K562 (cell line): ENCODE data around the gene ZNF302. TPM values are rescaled to one million over a fixed set of nuclear protein-coding genes. Genes with fewer than 3 reads are reported as not detected.

Experiments used
- ATF1 ChIP-seq, 2 experiments: fragments of 450-650 bp in 1 of 2; IDR thresholded peaks; 2 replicates each; pipeline ENCODE4 v1.6.1; 2016; ENCODE audit warnings: missing compliant biosample characterization in 1 of 2, missing genetic modification characterization in 1 of 2
- ATF7 ChIP-seq: fragments of 450-650 bp; IDR thresholded peaks from 2 replicates; pipeline ENCODE4 v1.7.1; 2014; ENCODE audit warnings: mild to moderate bottlenecking, moderate library complexity
- CBFB ChIP-seq: sonication (generic); formaldehyde crosslinking; IDR thresholded peaks from 2 replicates; pipeline ENCODE4 v1.4.0; 2020; ENCODE audit warnings: mild to moderate bottlenecking, missing genetic modification reagents
- CREB1 ChIP-seq, 2 experiments: sonication (generic) in 1 of 2; formaldehyde crosslinking in 1 of 2; IDR thresholded peaks; 2 replicates each; pipeline versions ENCODE4 v1.6.1 to v1.8.0; 2012 to 2022; ENCODE audit warnings: inconsistent platforms in 1 of 2, mild to moderate bottlenecking in 1 of 2, missing genetic modification reagents in 1 of 2, moderate library complexity in 1 of 2
- CREM ChIP-seq: IDR thresholded peaks from 2 replicates; pipeline ENCODE4 v1.6.1; 2014; ENCODE audit warnings: antibody characterized with exemption, low read depth
- DDX20 ChIP-seq: fragments of 450-650 bp; IDR thresholded peaks from 2 replicates; pipeline ENCODE4 v1.6.1; 2016; ENCODE audit warnings: missing genetic modification characterization, low read depth, mild to moderate bottlenecking, missing compliant biosample characterization, moderate library complexity
- E2F5 ChIP-seq: sonication (generic); formaldehyde crosslinking; IDR thresholded peaks from 2 replicates; pipeline ENCODE4 v1.8.0; 2022; ENCODE audit warnings: mild to moderate bottlenecking, missing genetic modification reagents
- GABPB1 ChIP-seq: sonication (generic); formaldehyde crosslinking; IDR thresholded peaks from 2 replicates; pipeline ENCODE4 v1.8.0; 2022; ENCODE audit warnings: mild to moderate bottlenecking, missing genetic modification reagents
- HDAC6 ChIP-seq: IDR thresholded peaks from 2 replicates; pipeline ENCODE4 v1.6.1; 2012; ENCODE audit warnings: low read depth, mild to moderate bottlenecking, control low read depth, inconsistent platforms, low read length, moderate library complexity
- ILF3 ChIP-seq: fragments of 450-650 bp; IDR thresholded peaks from 2 replicates; pipeline ENCODE4 v1.6.1; 2018; ENCODE audit warnings: antibody characterized with exemption, mild to moderate bottlenecking, moderate library complexity, borderline replicate concordance
- JUN ChIP-seq, 2 experiments: sonication (generic) in 1 of 2; formaldehyde crosslinking in 1 of 2; IDR thresholded peaks; 2 replicates each; pipeline versions ENCODE4 v1.6.1 to v1.8.0; 2012 to 2022; ENCODE audit warnings: borderline replicate concordance in 2 of 2, mild to moderate bottlenecking in 2 of 2, improper control_type of control experiment in 1 of 2, low read depth in 1 of 2, low read length in 1 of 2, missing genetic modification reagents in 1 of 2
- NBN ChIP-seq: fragments of 450-650 bp; IDR thresholded peaks from 2 replicates; pipeline ENCODE4 v1.6.1; 2016; ENCODE audit warnings: low read depth, mild to moderate bottlenecking
- PHF20 ChIP-seq: fragments of 450-650 bp; IDR thresholded peaks from 2 replicates; pipeline ENCODE4 v1.6.1; 2018; ENCODE audit not compliant: partially characterized antibody
- TSC22D4 ChIP-seq: fragments of 450-650 bp; IDR thresholded peaks from 2 replicates; pipeline ENCODE4 v1.6.1; 2016; ENCODE audit warnings: missing genetic modification characterization, missing biosample characterization, control low read depth
- polyA plus RNA-seq, 8 experiments: library from polyadenylated mRNA; depleted of rRNA in 4 of 8; stranded (reverse) in 5 of 8; unstranded in 3 of 8; fragments of >200 nt; fragmentation: Nextera tagmentation in 2 of 8; fragmentation: Illumina TruSeq in 1 of 8; extraction: Ambion mirVana in 2 of 8; extraction: Trizol in 1 of 8; gene quantifications; 2 replicates each; pipeline versions ENCODE4 v1.2.1 to v1.2.3, GENCODE V29; 2011 to 2014; ENCODE audit warnings: inconsistent platforms in 1 of 8, missing spikeins in 1 of 8
- total RNA-seq, 7 experiments: library from RNA; depleted of rRNA in 6 of 7; stranded (reverse); fragments of >200 nt in 6 of 7; fragmentation: Illumina TruSeq in 2 of 7; extraction: Trizol in 2 of 7; gene quantifications; 2 replicates each; pipeline versions ENCODE4 v1.2.1 to v1.2.3, GENCODE V29; 2011 to 2021; ENCODE audit warnings: low replicate concordance in 1 of 7
- TF ChIP-seq, protein P1 (sequence below): fragments of 450-650 bp; IDR thresholded peaks from 2 replicates; pipeline ENCODE4 v1.6.1; 2016; ENCODE audit warnings: mild to moderate bottlenecking, moderate library complexity

The ZNF302 gene
- total and polyA plus RNA-seq, 9 of the 15 experiments (the other 6 are each of a cell fraction or from before 2014, with no cell fraction given) = 0.08 to 1.0 (median 0.27) TPM; not detected in 1

DNA sequence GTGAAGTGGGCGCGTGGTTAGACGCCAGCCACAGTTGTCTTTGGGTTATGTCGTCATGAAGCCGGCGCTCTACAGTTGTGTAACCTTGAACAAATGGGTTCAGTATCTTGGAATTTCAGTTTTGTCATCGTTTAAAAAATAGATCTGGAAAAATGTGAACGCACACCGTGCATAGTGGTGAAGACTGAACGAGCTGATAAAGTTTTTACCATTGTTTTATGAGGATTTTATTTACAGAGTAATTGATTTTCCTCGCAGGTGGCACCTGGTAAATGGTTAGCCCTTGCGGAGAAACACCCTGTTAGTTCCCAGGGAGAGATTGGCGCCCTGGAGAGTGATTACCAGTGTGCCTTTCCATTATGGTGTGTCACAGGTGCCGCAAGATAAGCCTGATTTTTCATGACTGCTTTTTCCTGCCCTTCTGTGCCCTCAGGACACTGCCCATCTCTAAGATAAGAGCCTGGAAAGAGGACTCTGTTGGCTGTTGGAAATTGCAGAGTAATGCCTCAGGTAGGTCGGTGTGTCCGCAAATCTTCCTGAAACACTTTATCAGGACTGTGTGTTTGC, 57.1 kb downstream of the ZNF302 start (continued):
- TF ChIP-seq, protein P1, sequence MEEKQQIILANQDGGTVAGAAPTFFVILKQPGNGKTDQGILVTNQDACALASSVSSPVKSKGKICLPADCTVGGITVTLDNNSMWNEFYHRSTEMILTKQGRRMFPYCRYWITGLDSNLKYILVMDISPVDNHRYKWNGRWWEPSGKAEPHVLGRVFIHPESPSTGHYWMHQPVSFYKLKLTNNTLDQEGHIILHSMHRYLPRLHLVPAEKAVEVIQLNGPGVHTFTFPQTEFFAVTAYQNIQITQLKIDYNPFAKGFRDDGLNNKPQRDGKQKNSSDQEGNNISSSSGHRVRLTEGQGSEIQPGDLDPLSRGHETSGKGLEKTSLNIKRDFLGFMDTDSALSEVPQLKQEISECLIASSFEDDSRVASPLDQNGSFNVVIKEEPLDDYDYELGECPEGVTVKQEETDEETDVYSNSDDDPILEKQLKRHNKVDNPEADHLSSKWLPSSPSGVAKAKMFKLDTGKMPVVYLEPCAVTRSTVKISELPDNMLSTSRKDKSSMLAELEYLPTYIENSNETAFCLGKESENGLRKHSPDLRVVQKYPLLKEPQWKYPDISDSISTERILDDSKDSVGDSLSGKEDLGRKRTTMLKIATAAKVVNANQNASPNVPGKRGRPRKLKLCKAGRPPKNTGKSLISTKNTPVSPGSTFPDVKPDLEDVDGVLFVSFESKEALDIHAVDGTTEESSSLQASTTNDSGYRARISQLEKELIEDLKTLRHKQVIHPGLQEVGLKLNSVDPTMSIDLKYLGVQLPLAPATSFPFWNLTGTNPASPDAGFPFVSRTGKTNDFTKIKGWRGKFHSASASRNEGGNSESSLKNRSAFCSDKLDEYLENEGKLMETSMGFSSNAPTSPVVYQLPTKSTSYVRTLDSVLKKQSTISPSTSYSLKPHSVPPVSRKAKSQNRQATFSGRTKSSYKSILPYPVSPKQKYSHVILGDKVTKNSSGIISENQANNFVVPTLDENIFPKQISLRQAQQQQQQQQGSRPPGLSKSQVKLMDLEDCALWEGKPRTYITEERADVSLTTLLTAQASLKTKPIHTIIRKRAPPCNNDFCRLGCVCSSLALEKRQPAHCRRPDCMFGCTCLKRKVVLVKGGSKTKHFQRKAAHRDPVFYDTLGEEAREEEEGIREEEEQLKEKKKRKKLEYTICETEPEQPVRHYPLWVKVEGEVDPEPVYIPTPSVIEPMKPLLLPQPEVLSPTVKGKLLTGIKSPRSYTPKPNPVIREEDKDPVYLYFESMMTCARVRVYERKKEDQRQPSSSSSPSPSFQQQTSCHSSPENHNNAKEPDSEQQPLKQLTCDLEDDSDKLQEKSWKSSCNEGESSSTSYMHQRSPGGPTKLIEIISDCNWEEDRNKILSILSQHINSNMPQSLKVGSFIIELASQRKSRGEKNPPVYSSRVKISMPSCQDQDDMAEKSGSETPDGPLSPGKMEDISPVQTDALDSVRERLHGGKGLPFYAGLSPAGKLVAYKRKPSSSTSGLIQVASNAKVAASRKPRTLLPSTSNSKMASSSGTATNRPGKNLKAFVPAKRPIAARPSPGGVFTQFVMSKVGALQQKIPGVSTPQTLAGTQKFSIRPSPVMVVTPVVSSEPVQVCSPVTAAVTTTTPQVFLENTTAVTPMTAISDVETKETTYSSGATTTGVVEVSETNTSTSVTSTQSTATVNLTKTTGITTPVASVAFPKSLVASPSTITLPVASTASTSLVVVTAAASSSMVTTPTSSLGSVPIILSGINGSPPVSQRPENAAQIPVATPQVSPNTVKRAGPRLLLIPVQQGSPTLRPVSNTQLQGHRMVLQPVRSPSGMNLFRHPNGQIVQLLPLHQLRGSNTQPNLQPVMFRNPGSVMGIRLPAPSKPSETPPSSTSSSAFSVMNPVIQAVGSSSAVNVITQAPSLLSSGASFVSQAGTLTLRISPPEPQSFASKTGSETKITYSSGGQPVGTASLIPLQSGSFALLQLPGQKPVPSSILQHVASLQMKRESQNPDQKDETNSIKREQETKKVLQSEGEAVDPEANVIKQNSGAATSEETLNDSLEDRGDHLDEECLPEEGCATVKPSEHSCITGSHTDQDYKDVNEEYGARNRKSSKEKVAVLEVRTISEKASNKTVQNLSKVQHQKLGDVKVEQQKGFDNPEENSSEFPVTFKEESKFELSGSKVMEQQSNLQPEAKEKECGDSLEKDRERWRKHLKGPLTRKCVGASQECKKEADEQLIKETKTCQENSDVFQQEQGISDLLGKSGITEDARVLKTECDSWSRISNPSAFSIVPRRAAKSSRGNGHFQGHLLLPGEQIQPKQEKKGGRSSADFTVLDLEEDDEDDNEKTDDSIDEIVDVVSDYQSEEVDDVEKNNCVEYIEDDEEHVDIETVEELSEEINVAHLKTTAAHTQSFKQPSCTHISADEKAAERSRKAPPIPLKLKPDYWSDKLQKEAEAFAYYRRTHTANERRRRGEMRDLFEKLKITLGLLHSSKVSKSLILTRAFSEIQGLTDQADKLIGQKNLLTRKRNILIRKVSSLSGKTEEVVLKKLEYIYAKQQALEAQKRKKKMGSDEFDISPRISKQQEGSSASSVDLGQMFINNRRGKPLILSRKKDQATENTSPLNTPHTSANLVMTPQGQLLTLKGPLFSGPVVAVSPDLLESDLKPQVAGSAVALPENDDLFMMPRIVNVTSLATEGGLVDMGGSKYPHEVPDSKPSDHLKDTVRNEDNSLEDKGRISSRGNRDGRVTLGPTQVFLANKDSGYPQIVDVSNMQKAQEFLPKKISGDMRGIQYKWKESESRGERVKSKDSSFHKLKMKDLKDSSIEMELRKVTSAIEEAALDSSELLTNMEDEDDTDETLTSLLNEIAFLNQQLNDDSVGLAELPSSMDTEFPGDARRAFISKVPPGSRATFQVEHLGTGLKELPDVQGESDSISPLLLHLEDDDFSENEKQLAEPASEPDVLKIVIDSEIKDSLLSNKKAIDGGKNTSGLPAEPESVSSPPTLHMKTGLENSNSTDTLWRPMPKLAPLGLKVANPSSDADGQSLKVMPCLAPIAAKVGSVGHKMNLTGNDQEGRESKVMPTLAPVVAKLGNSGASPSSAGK = peak; percentile 29; the same call in 1 of the 2 replicates
- TF ChIP-seq DDX20 = 0 out of 2 replicates have a peak, but pooled peaks have one; percentile 44
- no peak for TF ChIP-seq GABPB1 (CRISPR knock-in tag)
- 0 out of 2 replicates have a peak, but pooled peaks have one; percentile 28 for TF ChIP-seq JUN (IDR thresholded peaks at IDR 0.05; ENCODE audit: borderline replicate concordance, low read depth, low read length)
- no peak for TF ChIP-seq JUN (CRISPR knock-in tag; IDR thresholded peaks at IDR 0.05; ENCODE audit: borderline replicate concordance)
- TF ChIP-seq PHF20 = peak; percentile 32
- peak; percentile 94 for TF ChIP-seq ATF1 (CRISPR knock-in tag; IDR thresholded peaks at IDR 0.05)
- TF ChIP-seq ATF1 (tag; IDR thresholded peaks at IDR 0.05) = no peak; the same call in 1 of the 2 replicates
- no peak for TF ChIP-seq CBFB (CRISPR knock-in tag)
- no peak for TF ChIP-seq ILF3
- no peak for TF ChIP-seq TSC22D4 (tag)
- TF ChIP-seq CREM = peak; percentile 99
- TF ChIP-seq HDAC6 = no peak
- TF ChIP-seq E2F5 (CRISPR knock-in tag) = no peak
- peak; percentile 35; the same call in 1 of the 2 replicates for TF ChIP-seq ATF7
- TF ChIP-seq CREB1 (IDR thresholded peaks at IDR 0.05) = peak; percentile 99
- TF ChIP-seq CREB1 (CRISPR knock-in tag; IDR thresholded peaks at IDR 0.05) = no peak
- peak; percentile 89; the same call in 1 of the 2 replicates for TF ChIP-seq NBN
